AG04450 (cell line): ENCODE results near the gene MACROH2A2. TPM values are rescaled to one million over a fixed set of nuclear protein-coding genes. Genes with fewer than 3 reads are reported as not detected.
"Not testable (repeated sequence)": the region's sequence is repeated elsewhere in the genome, so short reads cannot be mapped to it uniquely, and the experiment has no call there.

Source experiments
- CTCF ChIA-PET: fragments of 300-600, 350-600 bp; formaldehyde crosslinking; extraction: SDS; loops from one replicate; lab custom pipeline; 2022; ENCODE audit warnings: antibody characterized with exemption, inconsistent platforms; lab: Charles Lee
- POLR2A ChIA-PET: fragments of 350-600 bp; formaldehyde crosslinking; extraction: SDS; loops from one replicate; lab custom pipeline; 2021; ENCODE audit warnings: antibody characterized with exemption, inconsistent platforms; lab: Yijun Ruan, JAX
- DNase-seq: peaks from one replicate; pipeline ENCODE4 v3.0.0-alpha.2; 2011; ENCODE audit warnings: low read depth, low spot score
- H3K27ac ChIP-seq: one replicate; pipeline ENCODE4 v1.5.1; 2012; ENCODE audit warnings: low read depth, low read length, control low read depth
- H3K27me3 ChIP-seq: one replicate; pipeline ENCODE4 v1.6.0; 2012; ENCODE audit warnings: low read length; ENCODE audit not compliant: control insufficient read depth, insufficient read depth
- H3K4me3 ChIP-seq: 2 replicates; pipeline ENCODE4 v1.5.1; 2011; ENCODE audit warnings: mild to moderate bottlenecking, low read depth, low read length, control low read depth
- H3K9me3 ChIP-seq: 2 replicates; pipeline ENCODE4 v1.5.1; 2012; ENCODE audit warnings: low read length; ENCODE audit not compliant: control insufficient read depth, insufficient read depth
- CTCF ChIP-seq: IDR thresholded peaks from 2 replicates; pipeline ENCODE4 v1.5.1; 2011; ENCODE audit warnings: low read depth, low read length, control low read depth, inconsistent platforms
- polyA plus RNA-seq: library from polyadenylated mRNA; depleted of rRNA; stranded (reverse); fragments of >200 nt; gene quantifications from 2 replicates; pipeline ENCODE4 v1.2.3, GENCODE V29; 2011

The MACROH2A2 gene
- polyA plus RNA-seq, 1 experiment, result 21.8 TPM

- TF ChIP-seq CTCF, result no peak
- ChIA-PET POLR2A (no interaction called here), CTCF (no interaction called here)
- Histone ChIP-seq H3K4me3 (no peak overlapping the region), H3K9me3 (no peaks in the 10 kb centered on the region), H3K27ac (no peak overlapping the region), H3K27me3 (no peaks in the 10 kb centered on the region)
- DNase-seq, result no peak
Measured at GRCh38 chr10:70074165-70074564, 21.5 kb downstream of the MACROH2A2 start.

- no peaks in the 10 kb centered on the region for H3K27me3 ChIP-seq
- ChIA-PET CTCF (interaction anchor here (1.4 kb wide), 1 partner anchor 23 kb away, joined by 3 read pairs; no protein-coding TSS in a partner anchor), POLR2A (no interaction called here)
- H3K27ac ChIP-seq, result no peak overlapping the region
- H3K4me3 ChIP-seq, result no peak overlapping the region
- H3K9me3 ChIP-seq, result no peaks in the 10 kb centered on the region
- no peak for DNase-seq
- TF ChIP-seq CTCF, result no peak
Measured at GRCh38 chr10:70074971-70075370, 22.3 kb downstream of the MACROH2A2 start.

- TF ChIP-seq CTCF, result no peak
- Histone ChIP-seq H3K4me3 (no peak overlapping the region), H3K27ac (no peak overlapping the region), H3K27me3 (no peaks in the 10 kb centered on the region), H3K9me3 (no peaks in the 10 kb centered on the region)
- no peak for DNase-seq
- CTCF ChIA-PET, result interaction anchor here (1.0 to 2.1 kb wide), 2 partner anchors 26 to 120 kb away, joined by 4 to 5 read pairs; partner anchors contain the start of gene MACROH2A2
- POLR2A ChIA-PET, result no interaction called here
Measured at GRCh38 chr10:70078329-70078728, 25.7 kb downstream of the MACROH2A2 start.

- Histone ChIP-seq H3K27ac (no peak overlapping the region), H3K27me3 (no peaks in the 10 kb centered on the region), H3K4me3 (no peak overlapping the region), H3K9me3 (no peaks in the 10 kb centered on the region)
- no peak for TF ChIP-seq CTCF
- ChIA-PET CTCF (interaction anchor here (1.0 to 2.1 kb wide), 2 partner anchors 27 to 121 kb away, joined by 4 to 5 read pairs; partner anchors contain the start of gene MACROH2A2), POLR2A (no interaction called here)
- no peak for DNase-seq
Measured at GRCh38 chr10:70078937-70079336, 26.3 kb downstream of the MACROH2A2 start.

- POLR2A ChIA-PET, H3K27ac ChIP-seq, DNase-seq, H3K9me3 ChIP-seq, H3K27me3 ChIP-seq, H3K4me3 ChIP-seq: not testable (repeated sequence)
- CTCF ChIA-PET, result interaction anchor here (0.6 to 1.6 kb wide), 3 partner anchors 35 to 297 kb away, joined by 3 to 6 read pairs (median 4); no protein-coding TSS in a partner anchor
Measured at GRCh38 chr10:70080789-70081188, 28.1 kb downstream of the MACROH2A2 start.
